Measurements from ENCODE around the gene ERLEC1.

The ERLEC1 gene

DNA sequence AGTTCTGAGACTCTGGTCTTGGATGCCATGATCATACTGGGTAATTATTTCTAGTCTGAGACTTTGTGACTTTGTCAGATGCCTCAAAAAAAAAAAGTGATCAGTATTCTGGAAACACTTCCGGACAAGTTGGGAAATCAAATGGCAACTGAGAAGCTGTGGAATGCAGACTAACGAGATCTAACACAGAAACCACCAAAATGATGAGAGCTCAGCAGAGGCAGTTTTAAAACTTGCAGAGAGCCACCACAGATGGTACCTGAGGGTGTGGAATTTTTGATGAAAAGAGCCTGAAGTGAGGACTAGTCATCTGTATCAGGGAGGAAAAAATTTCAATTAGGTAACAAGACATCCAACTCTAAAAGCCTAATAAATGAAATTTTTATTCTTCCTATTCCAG is 78.4 kb downstream of the ERLEC1 start:
- Histone ChIP-seq H3K79me2 (ENCODE audit: insufficient read depth, low read length) (no peaks in the 10 kb centered on the region), H3K4me3 (ENCODE audit: low read length, poor library complexity, severe bottlenecking) (no peak overlapping the region), H2AFZ (ENCODE audit: low read length) (no peak overlapping the region), H3K4me2 (ENCODE audit: low read depth, low read length, poor library complexity, severe bottlenecking) (no peak overlapping the region), H3K4me1 (ENCODE audit: insufficient read depth, low read length, poor library complexity, severe bottlenecking) (no peaks in the 10 kb centered on the region), H3K9me3 (ENCODE audit: insufficient read depth, low read depth, low read length) (no peaks in the 10 kb centered on the region), H4K20me1 (ENCODE audit: insufficient read depth, low read length, poor library complexity, severe bottlenecking) (no peaks in the 10 kb centered on the region), H3K36me3 (ENCODE audit: insufficient read depth, low read length) (peaks cover 47% of the 10 kb centered on the region; the same call in 1 of the 2 replicates), H3K27me3 (ENCODE audit: insufficient read depth, low read length, poor library complexity, severe bottlenecking) (no peaks in the 10 kb centered on the region), H3F3A (ENCODE audit: low read depth) (no peaks in the 10 kb centered on the region), H3K9ac (ENCODE audit: low read depth, low read length, poor library complexity, severe bottlenecking) (no peak overlapping the region), H3K9me2 (replicated peaks; ENCODE audit: low read depth, low read length) (no peaks in the 10 kb centered on the region)
- TF ChIP-seq EZH2phosphoT487 (IDR thresholded peaks at IDR 0.05; ENCODE audit: borderline replicate concordance), result no peak
- TF ChIP-seq, protein P1, sequence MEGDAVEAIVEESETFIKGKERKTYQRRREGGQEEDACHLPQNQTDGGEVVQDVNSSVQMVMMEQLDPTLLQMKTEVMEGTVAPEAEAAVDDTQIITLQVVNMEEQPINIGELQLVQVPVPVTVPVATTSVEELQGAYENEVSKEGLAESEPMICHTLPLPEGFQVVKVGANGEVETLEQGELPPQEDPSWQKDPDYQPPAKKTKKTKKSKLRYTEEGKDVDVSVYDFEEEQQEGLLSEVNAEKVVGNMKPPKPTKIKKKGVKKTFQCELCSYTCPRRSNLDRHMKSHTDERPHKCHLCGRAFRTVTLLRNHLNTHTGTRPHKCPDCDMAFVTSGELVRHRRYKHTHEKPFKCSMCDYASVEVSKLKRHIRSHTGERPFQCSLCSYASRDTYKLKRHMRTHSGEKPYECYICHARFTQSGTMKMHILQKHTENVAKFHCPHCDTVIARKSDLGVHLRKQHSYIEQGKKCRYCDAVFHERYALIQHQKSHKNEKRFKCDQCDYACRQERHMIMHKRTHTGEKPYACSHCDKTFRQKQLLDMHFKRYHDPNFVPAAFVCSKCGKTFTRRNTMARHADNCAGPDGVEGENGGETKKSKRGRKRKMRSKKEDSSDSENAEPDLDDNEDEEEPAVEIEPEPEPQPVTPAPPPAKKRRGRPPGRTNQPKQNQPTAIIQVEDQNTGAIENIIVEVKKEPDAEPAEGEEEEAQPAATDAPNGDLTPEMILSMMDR (conservative IDR thresholded peaks at IDR 0.05; ENCODE audit: low read length), result no peak

- no peaks in the 10 kb centered on the region for H3K27me3 ChIP-seq (ENCODE audit: insufficient read depth, low read length, poor library complexity, severe bottlenecking)
- no peak for TF ChIP-seq EZH2phosphoT487 (IDR thresholded peaks at IDR 0.05; ENCODE audit: borderline replicate concordance)
- TF ChIP-seq, protein P1 (conservative IDR thresholded peaks at IDR 0.05; ENCODE audit: low read length), result no peak
- no peak overlapping the region for H2AFZ ChIP-seq (ENCODE audit: low read length)
- H3K9me3 ChIP-seq (ENCODE audit: insufficient read depth, low read depth, low read length), result no peaks in the 10 kb centered on the region
- H3K79me2 ChIP-seq (ENCODE audit: insufficient read depth, low read length), result no peaks in the 10 kb centered on the region
- H4K20me1 ChIP-seq (ENCODE audit: insufficient read depth, low read length, poor library complexity, severe bottlenecking), result no peaks in the 10 kb centered on the region
- no peaks in the 10 kb centered on the region for H3K9me2 ChIP-seq (replicated peaks; ENCODE audit: low read depth, low read length)
- no peak overlapping the region for H3K4me3 ChIP-seq (ENCODE audit: low read length, poor library complexity, severe bottlenecking)
- peaks cover 47% of the 10 kb centered on the region; the same call in 1 of the 2 replicates for H3K36me3 ChIP-seq (ENCODE audit: insufficient read depth, low read length)
- H3K9ac ChIP-seq (ENCODE audit: low read depth, low read length, poor library complexity, severe bottlenecking), result no peak overlapping the region
- no peaks in the 10 kb centered on the region for H3K4me1 ChIP-seq (ENCODE audit: insufficient read depth, low read length, poor library complexity, severe bottlenecking)
- no peak overlapping the region for H3K4me2 ChIP-seq (ENCODE audit: low read depth, low read length, poor library complexity, severe bottlenecking)
- no peaks in the 10 kb centered on the region for H3F3A ChIP-seq (ENCODE audit: low read depth)
Observed at GRCh38 chr2:53865962-53866361, 79.1 kb downstream of the ERLEC1 start.

DNA sequence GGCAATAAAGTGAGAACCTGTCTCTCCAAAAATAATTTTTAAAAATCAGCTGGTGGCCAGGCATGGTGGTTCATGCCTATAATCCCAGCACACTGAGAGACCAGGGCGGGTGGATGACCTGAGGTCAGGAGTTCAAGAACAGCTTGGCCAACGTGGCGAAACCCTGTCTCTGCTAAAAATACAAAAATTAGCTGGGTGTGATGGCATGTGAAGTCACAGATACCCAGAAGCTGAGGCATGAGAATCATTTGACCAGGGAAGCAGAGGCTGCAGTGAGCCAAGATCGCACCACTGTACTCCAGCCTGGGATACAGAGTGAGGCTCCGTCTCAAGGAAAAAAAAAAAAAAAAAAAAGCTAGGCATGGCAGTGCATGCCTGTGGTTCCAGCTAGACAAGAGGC is 80.3 kb downstream of the ERLEC1 start:
- no peak overlapping the region for H3K9ac ChIP-seq (ENCODE audit: low read depth, low read length, poor library complexity, severe bottlenecking)
- H3K9me3 ChIP-seq (ENCODE audit: insufficient read depth, low read depth, low read length), result no peaks in the 10 kb centered on the region
- no peak overlapping the region for H2AFZ ChIP-seq (ENCODE audit: low read length)
- no peaks in the 10 kb centered on the region for H3K79me2 ChIP-seq (ENCODE audit: insufficient read depth, low read length)
- no peak overlapping the region for H3K4me2 ChIP-seq (ENCODE audit: low read depth, low read length, poor library complexity, severe bottlenecking)
- H4K20me1 ChIP-seq (ENCODE audit: insufficient read depth, low read length, poor library complexity, severe bottlenecking), result no peaks in the 10 kb centered on the region
- H3K4me1 ChIP-seq (ENCODE audit: insufficient read depth, low read length, poor library complexity, severe bottlenecking), result no peaks in the 10 kb centered on the region
- no peaks in the 10 kb centered on the region for H3F3A ChIP-seq (ENCODE audit: low read depth)
- no peaks in the 10 kb centered on the region for H3K9me2 ChIP-seq (replicated peaks; ENCODE audit: low read depth, low read length)
- peaks cover 47% of the 10 kb centered on the region; the same call in 1 of the 2 replicates for H3K36me3 ChIP-seq (ENCODE audit: insufficient read depth, low read length)
- TF ChIP-seq, protein P1 (conservative IDR thresholded peaks at IDR 0.05; ENCODE audit: low read length), result no peak
- TF ChIP-seq EZH2phosphoT487 (IDR thresholded peaks at IDR 0.05; ENCODE audit: borderline replicate concordance), result no peak
- no peak overlapping the region for H3K4me3 ChIP-seq (ENCODE audit: low read length, poor library complexity, severe bottlenecking)
- no peaks in the 10 kb centered on the region for H3K27me3 ChIP-seq (ENCODE audit: insufficient read depth, low read length, poor library complexity, severe bottlenecking)

All from Loucy (cell line).